Stimulated activated CD4-positive, alpha-beta T cell treated with anti-CD3 and anti-CD28 coated beads, Interleukin-4, amount 100 ng/mL, for 48 hours (primary cell): ENCODE measurements around the gene GPR39.

Experiments
- DNase-seq, 2 donors: peaks; one replicate each; pipeline ENCODE4 v3.0.0-alpha.2; 2020; ENCODE audit warnings: low read depth in 2 of 2

Gene GPR39

GRCh38 chr2:132671151-132671835 is 254.7 kb downstream of the GPR39 start:
- DNase-seq, result no peak

- DNase-seq, result no peak
Observed at GRCh38 chr2:132676999-132677398, 260.4 kb downstream of the GPR39 start.

GRCh38 chr2:132677661-132678060 is 261.1 kb downstream of the GPR39 start:
- no peak for DNase-seq

- DNase-seq, result no peak
Observed at GRCh38 chr2:132678483-132678882, 261.9 kb downstream of the GPR39 start.

- no peak for DNase-seq
Observed at GRCh38 chr2:132680544-132680943, 263.9 kb downstream of the GPR39 start.

- no peak for DNase-seq
Observed at GRCh38 chr2:132681766-132682165, 265.2 kb downstream of the GPR39 start.

GRCh38 chr2:132690664-132691303 is 274.2 kb downstream of the GPR39 start:
- DNase-seq, result no peak

GRCh38 chr2:132691556-132691955 is 275.0 kb downstream of the GPR39 start:
- no peak for DNase-seq

- no peak for DNase-seq
Observed at GRCh38 chr2:132692816-132693215, 276.2 kb downstream of the GPR39 start.
